HL-60/S4 (cell line): ENCODE measurements around the gene KRTAP10-6.
"Not testable (repeated sequence)": the region's sequence is repeated elsewhere in the genome, so short reads cannot be mapped to it uniquely, and the experiment has no call there.

ENCODE experiments used
- in situ Hi-C: fragments of 300-500 bp; cut with MboI; formaldehyde crosslinking; loops from 2 replicates; pipeline ENCODE4 v1.14.3; 2022; ENCODE audit warnings: low sequenced_read_pairs

KRTAP10-6 gene

DNA sequence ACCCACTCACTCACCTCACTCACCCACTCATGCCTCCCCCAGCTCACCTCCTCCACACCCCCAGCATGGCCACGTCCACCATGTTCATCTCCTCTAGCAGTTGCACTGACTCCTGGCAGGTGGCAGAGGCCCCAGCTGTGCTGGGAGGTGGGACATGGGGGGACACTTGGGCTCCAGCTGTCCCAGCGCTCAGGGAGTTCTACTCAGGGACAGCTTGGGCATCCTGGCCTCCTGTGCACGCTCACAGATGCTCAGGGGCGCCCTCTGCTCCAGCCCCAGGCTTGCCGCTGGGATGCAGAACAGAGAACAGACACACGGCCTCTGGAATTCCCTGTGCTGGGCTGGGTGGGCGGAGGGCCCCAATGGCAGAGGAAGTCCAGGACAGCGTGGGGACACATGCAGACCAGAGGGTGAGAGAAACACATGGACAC, 24.8 kb upstream of the KRTAP10-6 start:
- in situ Hi-C loops = no loop called here

DNA sequence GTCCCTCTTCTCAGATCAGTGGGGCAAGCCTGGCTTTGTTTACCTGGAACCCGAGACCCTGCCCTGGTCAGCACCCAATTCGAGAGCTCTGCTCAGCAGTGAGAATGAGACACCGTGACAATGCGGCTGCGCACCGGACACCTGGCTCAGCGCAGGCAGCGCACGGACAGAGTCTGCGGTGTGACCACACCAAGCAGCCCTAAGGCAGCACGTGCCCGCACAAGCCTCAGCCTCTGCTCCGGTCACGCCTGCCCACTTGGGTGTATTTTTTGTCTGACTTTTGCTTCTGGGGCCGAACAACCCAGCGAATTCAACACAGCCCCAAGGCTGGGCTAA, 24.3 kb upstream of the KRTAP10-6 start:
- in situ Hi-C loops = no loop called here

DNA sequence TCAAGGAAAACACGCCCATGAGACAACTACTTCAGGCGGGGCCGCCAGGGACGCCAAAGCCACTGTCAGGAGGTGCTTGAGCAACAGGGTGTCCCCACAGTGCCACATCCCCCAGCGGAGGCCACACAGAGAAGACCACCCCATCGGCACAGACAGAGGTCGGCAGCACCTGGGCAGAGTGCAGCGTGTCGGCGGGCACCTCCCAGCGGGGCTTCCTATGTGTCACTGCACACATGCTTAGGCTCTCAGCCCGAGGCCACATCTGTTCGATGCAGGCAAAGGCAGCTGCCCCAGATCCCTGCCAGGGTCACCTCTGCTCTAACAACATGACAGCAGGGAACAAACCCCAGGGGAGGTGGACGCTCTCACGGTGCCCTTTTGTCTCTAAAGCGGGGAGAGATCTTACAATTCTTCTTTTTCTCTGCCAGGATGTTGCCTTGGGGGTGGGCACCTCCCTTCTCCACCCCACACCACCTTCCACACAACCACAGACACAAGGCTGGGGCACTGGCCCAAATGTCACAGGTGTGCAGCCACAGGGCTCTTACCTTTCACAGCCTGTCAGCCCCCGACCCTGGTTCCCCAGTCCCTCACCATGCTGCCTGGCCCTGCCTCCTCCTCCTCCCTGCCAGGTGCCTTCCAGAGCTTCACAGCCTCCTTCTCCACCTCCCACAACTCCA, 23.7 kb upstream of the KRTAP10-6 start:
- in situ Hi-C loops = no loop called here

DNA sequence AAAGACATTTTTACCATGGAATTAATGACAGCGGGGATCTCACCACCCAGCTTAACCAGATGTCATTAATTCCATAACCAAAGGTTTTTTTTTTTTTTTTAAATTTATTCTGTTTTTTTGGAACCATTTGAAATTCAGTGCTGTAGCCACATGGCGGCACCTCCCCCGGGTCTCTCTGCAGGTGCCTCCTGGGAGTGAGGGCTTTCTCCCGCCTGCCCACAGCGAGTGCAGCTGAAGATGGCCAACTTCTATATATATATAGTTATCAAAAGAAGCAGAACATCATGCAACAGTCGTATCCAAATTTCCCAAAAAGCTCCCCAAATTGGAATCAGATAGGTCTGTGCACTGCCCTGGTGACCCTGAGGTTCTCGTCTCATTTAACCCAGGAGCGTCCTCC, 23.2 kb upstream of the KRTAP10-6 start:
- in situ Hi-C loops = no loop called here

DNA sequence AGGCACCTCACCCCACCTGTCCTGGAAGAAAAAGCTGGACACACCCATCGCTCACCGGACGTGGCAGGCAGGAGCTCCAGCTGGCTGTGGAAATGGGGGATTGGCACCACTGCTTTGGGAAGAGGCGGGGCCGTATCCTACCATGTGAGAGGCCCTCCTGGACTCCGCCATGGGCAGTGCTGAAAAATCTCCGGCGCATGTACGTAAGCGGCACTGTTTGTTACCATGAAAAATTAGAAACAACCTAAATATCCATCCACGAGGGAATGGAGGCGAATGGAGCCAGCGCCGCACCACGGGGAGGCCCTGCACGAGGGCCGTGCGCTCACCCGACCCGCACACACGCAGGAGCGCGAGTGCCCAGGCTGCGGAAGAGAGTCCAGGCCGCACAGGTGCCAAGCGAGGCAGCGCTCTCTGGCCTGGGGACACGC, 22.7 kb upstream of the KRTAP10-6 start:
- in situ Hi-C loops = no loop called here

DNA sequence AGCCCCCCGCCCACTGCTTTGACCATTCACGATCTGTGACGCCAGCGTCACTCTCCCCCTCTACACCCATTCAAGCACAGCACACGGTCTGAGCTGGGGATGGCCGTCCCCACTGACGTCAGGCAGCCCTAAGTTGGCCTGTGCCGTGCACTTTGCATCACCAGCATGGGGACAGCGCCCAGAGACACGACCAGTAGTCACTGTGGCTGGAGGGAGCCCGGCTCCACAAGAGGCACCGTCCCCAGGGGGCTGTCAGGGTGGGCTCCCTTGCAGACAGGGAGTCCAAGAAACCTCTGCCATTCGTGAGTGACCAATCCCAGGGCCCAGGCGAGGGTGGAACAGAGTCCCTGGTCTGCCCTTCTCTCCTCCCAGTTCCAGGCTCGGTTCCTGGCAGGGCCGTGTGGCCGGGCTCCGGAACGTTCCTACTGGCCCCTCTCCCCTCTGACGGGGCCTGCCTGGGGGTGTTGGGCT, 21.9 kb upstream of the KRTAP10-6 start:
- in situ Hi-C loops = no loop called here

DNA sequence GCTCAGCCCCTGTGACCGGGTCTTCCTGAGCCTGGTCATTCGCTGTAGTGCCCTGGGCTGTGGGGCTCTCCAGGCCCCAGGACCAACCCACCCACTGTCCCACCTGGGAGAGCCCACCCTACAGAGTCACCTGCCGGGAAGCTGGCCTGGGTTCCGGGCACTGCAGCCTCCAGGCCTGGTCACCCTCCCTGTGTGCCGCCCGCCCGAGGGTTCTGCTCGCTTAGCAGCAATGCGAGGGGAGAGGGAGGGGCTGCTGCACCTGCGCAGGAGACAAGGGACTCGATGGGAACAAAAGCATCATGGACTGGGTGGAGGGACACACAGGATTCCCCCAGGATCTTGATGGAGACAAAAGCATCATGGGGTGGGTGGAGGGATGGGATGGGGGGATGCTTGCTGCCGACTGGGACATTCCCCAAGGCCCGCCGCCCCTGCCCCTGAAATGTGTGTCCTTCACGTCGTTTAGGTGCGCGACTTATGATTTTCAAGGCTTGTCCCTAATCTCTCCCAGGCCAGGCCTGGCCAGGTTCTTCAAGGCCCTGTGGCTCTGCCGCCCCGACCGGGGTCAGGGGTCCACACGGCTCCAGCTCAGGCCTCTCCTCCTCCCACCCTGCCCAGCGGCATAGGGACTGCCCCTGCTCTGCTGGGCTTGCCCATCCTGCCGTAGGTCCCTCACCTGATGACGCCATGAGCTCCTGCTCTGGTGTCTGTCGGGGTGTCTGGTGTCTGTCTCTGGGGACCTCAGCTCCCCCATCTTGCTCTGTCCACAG, 21.3 kb upstream of the KRTAP10-6 start:
- in situ Hi-C loops = no loop called here

DNA sequence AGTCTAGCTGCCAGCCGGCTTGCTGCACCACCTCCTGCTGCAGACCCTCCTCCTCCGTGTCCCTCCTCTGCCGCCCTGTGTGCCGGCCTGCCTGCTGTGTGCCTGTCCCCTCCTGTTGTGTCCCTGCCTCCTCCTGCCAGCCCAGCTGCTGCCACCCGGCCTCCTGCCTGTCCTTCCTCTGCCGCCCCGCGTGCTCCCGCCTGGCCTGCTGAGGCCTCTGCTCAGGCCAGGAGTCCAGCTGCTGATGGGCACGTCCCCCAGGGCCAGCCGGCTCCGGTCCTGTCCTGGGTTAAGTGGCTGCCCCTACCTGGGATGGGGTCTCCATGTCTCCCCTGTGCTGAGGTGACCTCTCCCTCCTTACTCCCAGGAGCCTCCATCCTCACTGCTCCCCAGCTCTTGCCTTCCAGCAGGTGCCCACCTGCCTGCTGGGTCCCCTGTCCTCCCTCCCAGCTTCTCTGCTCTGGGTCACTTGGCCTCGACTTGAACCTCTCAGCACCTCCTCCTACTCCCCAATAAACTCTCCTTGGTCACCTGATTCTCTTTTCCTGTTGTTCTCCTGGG, 20.4 kb upstream of the KRTAP10-6 start:
- in situ Hi-C loops = no loop called here

DNA sequence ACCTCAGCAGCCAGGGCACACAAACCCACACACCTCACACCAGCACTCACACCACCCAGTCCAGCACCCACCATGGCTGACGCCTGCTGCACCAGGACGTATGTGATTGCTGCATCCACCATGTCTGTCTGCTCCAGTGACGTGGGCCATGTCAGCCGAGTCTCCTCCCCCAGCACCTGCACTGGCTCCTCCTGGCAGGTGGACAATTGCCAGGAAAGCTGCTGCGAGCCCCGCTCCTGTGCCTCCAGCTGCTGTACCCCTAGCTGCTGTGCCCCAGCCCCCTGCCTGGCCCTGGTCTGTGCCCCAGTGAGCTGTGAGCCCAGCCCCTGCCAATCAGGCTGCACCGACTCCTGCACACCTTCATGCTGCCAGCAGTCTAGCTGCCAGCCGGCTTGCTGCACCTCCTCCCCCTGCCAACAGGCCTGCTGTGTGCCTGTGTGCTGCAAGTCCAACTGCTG, 19.8 kb upstream of the KRTAP10-6 start, which contains the start of gene KRTAP10-8:
KRTAP10-8 (plus strand) TSS at position 51 of the 458 bp plus-strand sequence; CDS start at position 73, 22 bp downstream.
- in situ Hi-C loops = no loop called here

DNA sequence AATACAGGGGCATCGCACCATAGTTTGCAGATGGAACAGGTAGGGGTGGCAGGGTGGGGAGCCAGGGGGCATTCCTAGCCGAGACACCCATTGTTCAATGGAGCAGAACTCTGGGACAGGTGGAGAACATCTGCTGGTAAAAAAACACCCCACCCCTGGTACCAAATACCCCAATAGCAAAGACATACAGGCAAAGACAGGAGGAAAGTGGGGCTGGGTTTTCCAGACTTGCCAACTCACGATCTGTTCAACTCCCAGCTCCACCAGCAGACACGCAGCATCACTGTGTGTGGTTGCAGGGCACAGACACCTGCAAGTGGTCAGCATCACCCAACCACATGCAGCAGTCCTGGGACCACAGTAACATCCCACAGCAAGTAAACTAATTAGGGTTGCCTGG, 19.2 kb upstream of the KRTAP10-6 start:
- in situ Hi-C loops = no loop called here

DNA sequence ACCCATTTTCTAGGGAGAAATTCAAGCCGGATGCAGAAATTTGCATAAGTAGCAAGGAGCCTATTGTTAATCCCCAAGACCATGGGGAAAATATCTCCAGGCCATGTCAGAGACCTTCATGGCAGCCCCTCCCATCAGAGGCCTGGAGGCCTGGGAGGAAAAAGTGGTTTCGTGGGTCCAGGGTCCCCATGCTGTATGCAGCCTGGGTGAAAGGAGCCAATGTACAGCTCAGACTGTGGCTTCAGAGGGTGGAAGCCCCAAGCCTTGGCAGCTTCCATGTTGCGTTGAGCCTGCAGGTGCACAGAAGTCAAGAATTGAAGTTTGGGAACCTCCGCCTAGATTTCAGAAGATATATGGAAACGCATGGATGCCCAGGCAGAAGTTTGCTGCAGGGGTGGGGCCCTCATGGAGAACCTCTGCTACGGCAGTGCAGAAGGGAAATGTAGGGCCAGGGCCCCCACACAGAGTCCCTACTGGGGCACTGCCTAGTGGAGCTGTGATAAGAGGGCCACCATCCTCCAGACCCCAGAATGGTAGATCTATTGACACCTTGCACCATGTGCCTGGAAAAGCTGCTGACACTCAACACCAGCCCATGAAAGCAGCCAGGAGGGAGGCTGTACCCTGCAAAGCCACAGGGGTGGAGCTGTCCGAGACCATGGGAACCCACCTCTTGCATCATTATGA, 18.0 kb upstream of the KRTAP10-6 start:
- in situ Hi-C loops = not testable (repeated sequence)

DNA sequence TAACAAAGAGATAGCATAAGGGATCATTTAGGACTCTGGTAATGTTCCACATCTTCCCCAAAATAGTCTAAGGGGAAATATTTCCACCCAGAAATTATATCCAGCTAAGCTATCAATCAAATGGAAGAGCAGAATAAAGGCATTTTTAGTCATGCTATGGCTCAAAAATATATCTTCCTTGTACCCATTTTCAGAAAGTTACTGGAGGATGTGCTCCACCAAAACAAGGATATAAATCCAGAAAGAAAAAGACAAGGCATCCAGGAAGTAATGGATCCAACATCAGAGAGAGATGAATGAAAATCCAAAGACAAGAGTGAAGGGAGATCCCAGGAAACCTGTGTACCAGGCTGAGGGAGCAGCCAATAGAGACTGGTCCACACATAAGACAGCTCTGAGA, 16.9 kb upstream of the KRTAP10-6 start:
- in situ Hi-C loops = no loop called here

DNA sequence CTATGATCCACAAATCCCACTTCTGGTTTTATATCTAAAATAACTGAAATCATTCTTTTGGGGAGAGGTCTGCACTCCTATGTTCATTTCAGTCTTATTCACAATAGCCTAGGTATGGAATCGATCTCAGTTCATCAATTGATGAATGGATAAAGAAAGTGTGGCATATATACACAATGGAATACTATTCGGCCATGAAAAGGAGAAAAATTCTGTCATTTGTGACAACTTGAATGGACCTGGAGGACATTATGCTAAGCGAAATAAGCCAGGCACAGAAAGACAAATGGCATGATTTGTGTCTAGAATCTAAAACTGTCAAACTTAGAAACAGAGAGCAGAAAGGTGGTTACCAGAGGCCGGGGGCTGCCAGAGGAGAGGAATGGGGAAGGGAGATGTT, 14.2 kb upstream of the KRTAP10-6 start:
- in situ Hi-C loops = no loop called here

DNA sequence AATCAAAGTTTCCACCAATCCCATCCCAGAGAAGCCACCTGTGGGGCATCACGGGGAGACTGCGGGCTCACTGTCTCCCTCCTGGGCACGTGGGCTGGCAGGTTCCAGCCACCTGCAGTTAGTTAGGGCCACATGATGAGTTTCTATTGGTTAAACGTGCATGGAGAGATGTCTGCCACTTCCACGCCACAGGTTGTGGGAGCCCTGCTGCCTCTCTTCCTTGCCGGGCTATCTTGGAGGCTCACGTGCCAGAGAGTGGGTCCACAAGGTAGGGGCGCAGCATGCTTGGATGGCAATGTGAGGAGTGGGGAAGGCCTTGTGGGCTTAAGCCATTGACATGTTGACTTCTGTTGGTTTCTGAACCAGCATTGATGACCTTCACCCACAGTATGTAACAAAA, 11.6 kb upstream of the KRTAP10-6 start:
- in situ Hi-C loops = no loop called here

DNA sequence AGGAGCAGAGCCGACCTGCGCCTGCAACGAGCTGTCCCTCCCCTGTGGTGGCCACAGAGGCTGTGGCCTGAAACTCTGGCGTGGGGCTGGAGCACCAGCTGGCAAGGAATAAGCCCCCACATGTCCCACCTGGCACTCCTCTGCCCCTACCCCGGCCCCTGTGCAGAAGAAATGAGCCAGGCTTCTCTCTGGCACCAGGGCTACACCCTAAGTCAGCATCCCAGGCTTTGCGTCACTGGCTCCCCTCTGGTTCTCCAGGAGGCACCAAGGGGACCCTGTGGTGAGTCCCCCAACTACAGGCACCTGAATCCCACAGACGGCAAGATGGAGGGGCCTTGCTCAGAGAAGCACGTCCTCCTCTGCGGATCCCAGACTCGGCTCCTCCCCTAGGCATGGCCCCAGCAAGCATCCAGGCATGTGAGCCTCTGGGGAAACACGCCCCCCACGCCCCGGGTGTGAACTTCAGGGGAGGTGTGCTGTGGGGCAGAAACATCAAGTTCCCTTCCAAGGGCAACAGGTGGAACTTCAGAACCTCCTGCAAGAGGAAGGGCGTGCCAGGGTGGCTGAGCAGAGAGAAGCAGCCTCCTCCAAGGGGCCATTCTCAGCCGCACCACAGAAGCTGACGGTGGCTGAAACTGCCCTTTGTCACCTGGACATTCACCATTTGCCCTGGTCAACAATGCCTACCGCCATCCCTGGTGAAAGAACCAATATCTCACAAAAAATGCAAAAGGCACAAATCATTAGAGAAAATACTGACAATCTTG, 11.0 kb upstream of the KRTAP10-6 start:
- in situ Hi-C loops = no loop called here

DNA sequence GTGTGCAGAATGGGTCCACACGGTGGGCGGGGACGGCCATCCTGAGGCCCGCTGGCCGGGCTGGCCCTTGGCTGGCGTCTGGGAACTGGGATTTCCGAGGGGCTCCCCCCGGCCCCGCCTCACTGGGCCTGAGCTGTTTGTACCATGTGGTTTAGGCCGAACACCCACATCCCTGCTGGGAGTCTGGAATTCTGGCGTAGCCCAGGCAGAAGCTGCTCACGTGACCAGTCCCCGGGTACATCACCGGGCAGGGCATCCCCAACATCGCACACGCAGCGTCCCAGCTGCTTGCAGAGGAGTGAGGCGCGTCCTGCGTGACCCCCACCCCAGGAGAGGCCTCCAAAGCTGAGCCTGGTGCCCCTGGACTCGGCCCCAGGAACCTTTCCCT, 10.2 kb upstream of the KRTAP10-6 start:
- in situ Hi-C loops = no loop called here

DNA sequence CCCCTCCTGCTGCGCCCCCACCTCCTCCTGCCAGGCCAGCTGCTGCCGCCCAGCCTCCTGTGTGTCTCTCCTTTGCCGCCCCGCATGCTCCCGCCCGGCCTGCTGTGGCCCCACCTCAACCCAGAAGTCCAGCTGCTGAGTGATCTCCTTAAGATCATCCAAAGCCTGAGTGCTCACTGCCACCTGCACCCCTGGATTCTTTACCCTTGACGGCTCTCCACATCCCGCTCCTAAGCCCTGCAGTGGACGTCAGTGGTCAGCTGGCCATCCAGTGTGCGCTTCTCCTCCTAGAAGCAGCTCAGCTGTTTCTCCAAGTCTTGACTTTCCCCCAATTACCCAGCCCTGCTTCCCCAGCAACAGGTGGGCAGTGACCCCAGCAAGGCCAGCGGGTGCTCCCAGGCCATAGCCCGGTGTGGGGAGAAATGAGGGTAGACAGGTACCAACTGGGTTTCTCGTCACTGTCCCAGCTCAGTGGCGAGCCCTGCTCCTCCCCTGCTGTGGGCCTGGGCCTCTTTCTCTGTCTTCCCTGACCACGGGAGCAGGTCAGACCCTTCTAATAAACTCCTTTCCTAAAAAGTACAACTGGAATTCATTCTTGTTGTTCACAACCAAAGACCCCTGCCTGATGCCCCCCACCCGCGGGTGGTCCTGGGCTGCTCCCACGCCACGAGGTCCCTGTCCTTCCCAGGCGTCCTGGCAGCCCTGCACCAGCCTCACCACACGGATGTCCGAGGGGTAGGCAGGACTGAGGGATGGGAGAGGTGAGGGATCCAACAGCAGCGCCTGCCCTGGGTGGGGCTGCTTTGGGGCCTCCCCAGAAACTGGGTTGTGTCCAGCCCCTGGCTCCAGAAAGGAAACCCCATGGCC, 9.5 kb upstream of the KRTAP10-6 start:
- in situ Hi-C loops = no loop called here

DNA sequence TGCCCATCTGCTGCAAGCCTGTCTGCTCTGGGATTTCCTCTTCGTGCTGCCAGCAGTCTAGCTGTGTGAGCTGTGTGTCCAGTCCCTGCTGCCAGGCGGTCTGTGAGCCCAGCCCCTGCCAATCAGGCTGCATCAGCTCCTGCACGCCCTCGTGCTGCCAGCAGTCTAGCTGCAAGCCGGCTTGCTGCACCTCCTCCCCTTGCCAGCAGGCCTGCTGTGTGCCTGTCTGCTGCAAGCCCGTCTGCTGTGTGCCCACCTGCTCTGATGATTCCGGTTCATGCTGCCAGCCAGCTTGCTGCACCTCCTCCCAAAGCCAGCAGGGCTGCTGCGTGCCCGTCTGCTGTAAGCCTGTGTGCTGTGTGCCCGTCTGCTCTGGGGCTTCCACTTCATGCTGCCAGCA, 8.8 kb upstream of the KRTAP10-6 start:
- in situ Hi-C loops = not testable (repeated sequence)

DNA sequence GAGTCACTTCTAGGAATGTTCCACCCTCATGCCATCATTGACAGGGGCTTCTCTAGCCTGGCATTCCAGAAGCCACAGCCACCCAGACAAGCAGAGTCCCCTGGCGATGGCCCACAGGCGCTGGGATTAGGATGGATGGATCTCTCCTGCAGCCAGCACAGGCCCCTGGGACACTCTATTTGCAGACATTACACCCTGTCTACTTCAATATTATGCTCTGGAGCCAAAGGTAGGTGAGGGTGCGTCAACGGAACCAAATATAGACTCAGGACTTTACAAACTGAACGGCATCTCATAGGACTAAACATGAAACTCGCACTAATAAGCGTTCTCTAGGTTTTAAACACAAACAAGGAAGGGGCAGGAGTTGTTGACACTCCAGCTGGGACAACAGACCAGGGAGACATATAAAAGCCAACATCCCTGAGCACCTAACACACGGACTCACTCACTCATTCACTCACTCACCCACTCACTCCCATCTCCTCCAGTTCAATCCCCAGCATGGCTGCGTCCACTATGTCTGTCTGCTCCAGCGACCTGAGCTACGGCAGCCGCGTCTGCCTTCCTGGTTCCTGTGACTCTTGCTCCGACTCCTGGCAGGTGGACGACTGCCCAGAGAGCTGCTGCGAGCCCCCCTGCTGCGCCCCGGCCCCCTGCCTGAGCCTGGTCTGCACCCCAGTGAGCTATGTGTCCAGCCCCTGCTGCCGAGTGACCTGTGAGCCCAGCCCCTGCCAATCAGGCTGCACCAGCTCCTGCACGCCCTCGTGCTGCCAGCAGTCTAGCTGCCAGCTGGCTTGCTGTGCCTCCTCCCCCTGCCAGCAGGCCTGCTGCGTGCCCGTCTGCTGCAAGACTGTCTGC, 8.0 kb upstream of the KRTAP10-6 start, which contains the start of gene KRTAP10-7:
KRTAP10-7 (plus strand) TSS at position 480 of the 861 bp plus-strand sequence; CDS start at position 505, 25 bp downstream.
- in situ Hi-C loops = not testable (repeated sequence)
